CD4-positive, alpha-beta T cell (primary cell): ENCODE data around the gene ZNF366. TPM values are rescaled to one million over a fixed set of nuclear protein-coding genes. Genes with fewer than 3 reads are reported as not detected.

Source experiments
- ATAC-seq: fragments of 200-7000 bp; cut with Tn5 transposase; one replicate; pipeline ENCODE4 v1.10.0; 2022; ENCODE audit warnings: mild to moderate bottlenecking; ENCODE audit not compliant: poor library complexity
- CTCF ChIA-PET: fragments of 350-600 bp; sonication (Branson Sonifier 250); formaldehyde crosslinking; loops from one replicate; lab custom pipeline; 2021; ENCODE audit warnings: antibody characterized with exemption, inconsistent platforms; lab: Charles Lee
- POLR2A ChIA-PET: fragments of 350-600 bp; sonication (Branson Sonifier 250); formaldehyde crosslinking; loops from one replicate; lab custom pipeline; 2021; ENCODE audit warnings: antibody characterized with exemption, inconsistent platforms; lab: Charles Lee
- DNase-seq, 14 experiments: peaks; one replicate each; pipeline ENCODE4 v3.0.0-alpha.2; 2013 to 2020; ENCODE audit warnings: mixed read lengths in 2 of 14
- H3K27ac ChIP-seq, 2 donors: one replicate each; pipeline versions ENCODE4 v1.5.1 to v1.7.0; 2013; ENCODE audit warnings: low read length in 2 of 2, low read depth in 1 of 2, mild to moderate bottlenecking in 1 of 2
- H3K27me3 ChIP-seq, 2 experiments: 1 replicate in 1 of 2; 2 replicates in 1 of 2; pipeline versions ENCODE4 v1.6.1 to v1.7.0; 2013; ENCODE audit warnings: low read length in 2 of 2, control low read depth in 1 of 2, mild to moderate bottlenecking in 1 of 2, moderate library complexity in 1 of 2; ENCODE audit not compliant: insufficient read depth in 2 of 2, control insufficient read depth in 1 of 2
- H3K36me3 ChIP-seq: one replicate; pipeline ENCODE4 v1.6.1; 2013; ENCODE audit warnings: low read length, control low read depth; ENCODE audit not compliant: insufficient read depth
- H3K4me1 ChIP-seq: one replicate; pipeline ENCODE4 v1.6.1; 2013; ENCODE audit warnings: low read length, control low read depth; ENCODE audit not compliant: insufficient read depth
- H3K4me3 ChIP-seq: one replicate; pipeline ENCODE4 v1.5.1; 2013; ENCODE audit warnings: mild to moderate bottlenecking, low read length, moderate library complexity
- H3K9me3 ChIP-seq, 2 experiments: 1 replicate in 1 of 2; 2 replicates in 1 of 2; pipeline versions ENCODE4 v1.6.1 to v1.7.0; 2013; ENCODE audit warnings: low read length in 2 of 2, mild to moderate bottlenecking in 2 of 2, control low read depth in 1 of 2, moderate library complexity in 1 of 2; ENCODE audit not compliant: control insufficient read depth in 1 of 2, insufficient read depth in 1 of 2
- H3K27ac Mint-ChIP-seq: one replicate; pipeline ENCODE4 v1.8.0; 2020; ENCODE audit warnings: mixed read lengths
- H3K27me3 Mint-ChIP-seq: one replicate; pipeline ENCODE4 v1.8.0; 2021; ENCODE audit warnings: mixed read lengths
- H3K36me3 Mint-ChIP-seq: one replicate; pipeline ENCODE4 v1.8.0; 2021; ENCODE audit warnings: low read depth, mixed read lengths
- H3K4me1 Mint-ChIP-seq: one replicate; pipeline ENCODE4 v1.8.0; 2021; ENCODE audit warnings: low read depth, mixed read lengths
- H3K4me3 Mint-ChIP-seq: one replicate; pipeline ENCODE4 v1.8.0; 2020; ENCODE audit warnings: mild to moderate bottlenecking, mixed read lengths
- H3K9me3 Mint-ChIP-seq: one replicate; pipeline ENCODE4 v1.8.0; 2020; ENCODE audit warnings: mixed read lengths
- CTCF ChIP-seq: fragments of 200-600 bp; IDR thresholded peaks from one replicate; pipeline ENCODE4 v1.8.0; 2022; ENCODE audit warnings: antibody characterized with exemption, mild to moderate bottlenecking
- intact Hi-C, 2 experiments: fragments of 100-400 bp; cut with DNase I in 1 of 2; cut with micrococcal nuclease in 1 of 2; formaldehyde crosslinking; loops; one replicate each; pipeline versions ENCODE4 v1.15.1 to v1.9.0; 2023 to 2025; cut with DNase I, micrococcal nuclease
- total RNA-seq, 174 experiments: library from RNA in 2 of 174; stranded (reverse) in 2 of 174; gene quantifications; one replicate each; pipeline ENCODE4 v1.2.3 and lab custom pipeline; 2021 to 2026

The ZNF366 gene
- total RNA-seq, 2 experiments from 2014 or later: 0.06 to 0.14 TPM

- H3K27ac Mint-ChIP-seq: no peak overlapping the region
- CTCF ChIA-PET: no interaction called here
- Histone ChIP-seq H3K4me1 (no peaks in the 10 kb centered on the region), H3K4me3 (no peak overlapping the region), H3K9me3 (peaks cover 0 to 12% of the 10 kb centered on the region in 2 experiments), H3K27me3 (peaks cover 0 to 2% of the 10 kb centered on the region in 2 experiments), H3K36me3 (no peaks in the 10 kb centered on the region), H3K27ac (no peak overlapping the region)
- TF ChIP-seq CTCF: no peak
- no peak for DNase-seq
- no peaks in the 10 kb centered on the region for H3K4me1 Mint-ChIP-seq
- no peaks in the 10 kb centered on the region for H3K9me3 Mint-ChIP-seq
- no peak for ATAC-seq
- no peak overlapping the region for H3K4me3 Mint-ChIP-seq
- POLR2A ChIA-PET: no interaction called here
- intact Hi-C loops: no loop called here
- H3K36me3 Mint-ChIP-seq: no peaks in the 10 kb centered on the region
- H3K27me3 Mint-ChIP-seq: peaks cover 4% of the 10 kb centered on the region
Measured at GRCh38 chr5:72457491-72457890, 49.7 kb downstream of the ZNF366 start.

GRCh38 chr5:72456391-72457074 is 50.7 kb downstream of the ZNF366 start:
- ATAC-seq (no peak), DNase-seq (no peak)
- Histone ChIP-seq H3K27me3 (peaks cover 0 to 2% of the 10 kb centered on the region in 2 experiments), H3K4me1 (no peaks in the 10 kb centered on the region), H3K9me3 (peaks cover 0 to 16% of the 10 kb centered on the region in 2 experiments), H3K36me3 (no peaks in the 10 kb centered on the region), H3K27ac (no peak overlapping the region), H3K4me3 (no peak overlapping the region)
- H3K4me1 Mint-ChIP-seq: no peaks in the 10 kb centered on the region
- no peak for TF ChIP-seq CTCF
- intact Hi-C loops: no loop called here
- no peaks in the 10 kb centered on the region for H3K36me3 Mint-ChIP-seq
- H3K27me3 Mint-ChIP-seq: peaks cover 5% of the 10 kb centered on the region
- no peak overlapping the region for H3K4me3 Mint-ChIP-seq
- H3K9me3 Mint-ChIP-seq: no peaks in the 10 kb centered on the region
- no peak overlapping the region for H3K27ac Mint-ChIP-seq
- ChIA-PET POLR2A (no interaction called here), CTCF (no interaction called here)

GRCh38 chr5:72455476-72455875 is 51.7 kb downstream of the ZNF366 start:
- Histone ChIP-seq H3K27ac (no peak overlapping the region), H3K36me3 (no peaks in the 10 kb centered on the region), H3K4me3 (no peak overlapping the region), H3K9me3 (peaks cover 0 to 8% of the 10 kb centered on the region in 2 experiments), H3K4me1 (no peaks in the 10 kb centered on the region), H3K27me3 (peaks cover 0 to 2% of the 10 kb centered on the region in 2 experiments)
- no peaks in the 10 kb centered on the region for H3K9me3 Mint-ChIP-seq
- TF ChIP-seq CTCF: no peak
- H3K27me3 Mint-ChIP-seq: peaks cover 8% of the 10 kb centered on the region
- H3K4me3 Mint-ChIP-seq: no peak overlapping the region
- no peaks in the 10 kb centered on the region for H3K4me1 Mint-ChIP-seq
- DNase-seq (no peak), ATAC-seq (no peak)
- no peaks in the 10 kb centered on the region for H3K36me3 Mint-ChIP-seq
- no peak overlapping the region for H3K27ac Mint-ChIP-seq
- ChIA-PET CTCF (no interaction called here), POLR2A (no interaction called here)
- intact Hi-C loops: no loop called here
